ENCODE measurements around the gene MYL12B. TPM values are rescaled to one million over a fixed set of nuclear protein-coding genes. Genes with fewer than 3 reads are reported as not detected.

The MYL12B gene
- total RNA-seq, 2 donors from 2014 or later, result 208 to 328 TPM

GRCh38 chr18:3230401-3231334 is 31.3 kb upstream of the MYL12B start:
- H3K4me3 ChIP-seq, result no peak overlapping the region
- peaks cover 0 to 7% of the 10 kb centered on the region in 2 donors for H3K4me1 ChIP-seq (ENCODE audit: control insufficient read depth in 1 of 2, low read depth in 2 of 2)
- no peaks in the 10 kb centered on the region for H3K36me3 ChIP-seq
- no peak for TF ChIP-seq CTCF (IDR thresholded peaks at IDR 0.05)
- no peaks in the 10 kb centered on the region for H3K9me3 ChIP-seq
- H3K27ac ChIP-seq, result no peak overlapping the region
- ATAC-seq (ENCODE audit: insufficient number of reproducible peaks, low FRiP score, low read depth) (no peak), DNase-seq (ENCODE audit: low spot score) (no peak)
- no peaks in the 10 kb centered on the region for H3K27me3 ChIP-seq (replicated peaks; ENCODE audit: insufficient read depth)

GRCh38 chr18:3233004-3233403 is 28.9 kb upstream of the MYL12B start:
- Histone ChIP-seq H3K9me3 (no peaks in the 10 kb centered on the region), H3K27me3 (replicated peaks; ENCODE audit: insufficient read depth) (no peaks in the 10 kb centered on the region), H3K4me3 (no peak overlapping the region), H3K36me3 (no peaks in the 10 kb centered on the region), H3K27ac (no peak overlapping the region), H3K4me1 (ENCODE audit: control insufficient read depth in 1 of 2, low read depth in 2 of 2) (peaks cover 0 to 7% of the 10 kb centered on the region in 2 donors)
- ATAC-seq (ENCODE audit: insufficient number of reproducible peaks, low FRiP score, low read depth), result no peak
- TF ChIP-seq CTCF (IDR thresholded peaks at IDR 0.05), result no peak
- DNase-seq (ENCODE audit: low spot score), result no peak

GRCh38 chr18:3233433-3234168 is 28.3 kb upstream of the MYL12B start:
- TF ChIP-seq CTCF (IDR thresholded peaks at IDR 0.05), result no peak
- no peak overlapping the region for H3K4me3 ChIP-seq
- DNase-seq (ENCODE audit: low spot score) (no peak), ATAC-seq (ENCODE audit: insufficient number of reproducible peaks, low FRiP score, low read depth) (no peak)
- H3K36me3 ChIP-seq, result no peaks in the 10 kb centered on the region
- peaks cover 0 to 7% of the 10 kb centered on the region in 2 donors for H3K4me1 ChIP-seq (ENCODE audit: control insufficient read depth in 1 of 2, low read depth in 2 of 2)
- no peaks in the 10 kb centered on the region for H3K27me3 ChIP-seq (replicated peaks; ENCODE audit: insufficient read depth)
- H3K9me3 ChIP-seq, result no peaks in the 10 kb centered on the region
- H3K27ac ChIP-seq, result no peak overlapping the region

- no peak for TF ChIP-seq CTCF (IDR thresholded peaks at IDR 0.05)
These were observed 27.5 kb upstream of the MYL12B start for GRCh38 chr18:3234457-3234856.

GRCh38 chr18:3235846-3236245 is 26.1 kb upstream of the MYL12B start:
- no peaks in the 10 kb centered on the region for H3K9me3 ChIP-seq
- TF ChIP-seq CTCF (IDR thresholded peaks at IDR 0.05), result no peak
- no peak for DNase-seq (ENCODE audit: low spot score)
- no peak overlapping the region for H3K4me3 ChIP-seq
- peaks cover 0 to 7% of the 10 kb centered on the region in 2 donors for H3K4me1 ChIP-seq (ENCODE audit: control insufficient read depth in 1 of 2, low read depth in 2 of 2)
- H3K27me3 ChIP-seq (replicated peaks; ENCODE audit: insufficient read depth), result no peaks in the 10 kb centered on the region
- no peak for ATAC-seq (ENCODE audit: insufficient number of reproducible peaks, low FRiP score, low read depth)
- no peak overlapping the region for H3K27ac ChIP-seq
- no peaks in the 10 kb centered on the region for H3K36me3 ChIP-seq

More at GRCh38 chr18:3234457-3234856, 27.5 kb upstream of the MYL12B start:
- no peaks in the 10 kb centered on the region for H3K36me3 ChIP-seq
- no peak for ATAC-seq (ENCODE audit: insufficient number of reproducible peaks, low FRiP score, low read depth)
- H3K4me1 ChIP-seq (ENCODE audit: control insufficient read depth in 1 of 2, low read depth in 2 of 2), result peaks cover 0 to 7% of the 10 kb centered on the region in 2 donors
- no peaks in the 10 kb centered on the region for H3K27me3 ChIP-seq (replicated peaks; ENCODE audit: insufficient read depth)
- no peaks in the 10 kb centered on the region for H3K9me3 ChIP-seq
- no peak for DNase-seq (ENCODE audit: low spot score)
- H3K27ac ChIP-seq, result no peak overlapping the region
- no peak overlapping the region for H3K4me3 ChIP-seq

Data from thoracic aorta (tissue), 2 donors.